ENCODE data around the gene NUDT8.

DNA sequence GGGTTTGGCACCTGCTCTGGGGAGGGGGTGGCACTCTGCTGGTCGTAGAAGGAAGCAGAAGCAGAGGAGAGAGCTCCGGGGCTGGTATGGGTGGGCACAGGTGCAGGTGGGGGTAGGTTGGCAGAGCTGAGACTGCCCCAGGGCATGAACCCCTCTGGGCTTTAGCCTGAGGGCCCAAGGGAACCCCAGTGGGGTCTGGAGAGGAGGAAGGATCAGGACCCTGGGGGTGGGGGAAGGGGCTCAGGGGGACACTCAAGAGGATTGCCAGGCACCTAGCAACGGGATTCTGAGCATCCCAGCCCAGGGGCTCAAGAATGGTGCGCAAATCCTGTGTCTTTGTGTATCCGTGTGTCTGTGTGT is 38.4 kb upstream of the NUDT8 start:
- TF ChIP-seq, protein P1, sequence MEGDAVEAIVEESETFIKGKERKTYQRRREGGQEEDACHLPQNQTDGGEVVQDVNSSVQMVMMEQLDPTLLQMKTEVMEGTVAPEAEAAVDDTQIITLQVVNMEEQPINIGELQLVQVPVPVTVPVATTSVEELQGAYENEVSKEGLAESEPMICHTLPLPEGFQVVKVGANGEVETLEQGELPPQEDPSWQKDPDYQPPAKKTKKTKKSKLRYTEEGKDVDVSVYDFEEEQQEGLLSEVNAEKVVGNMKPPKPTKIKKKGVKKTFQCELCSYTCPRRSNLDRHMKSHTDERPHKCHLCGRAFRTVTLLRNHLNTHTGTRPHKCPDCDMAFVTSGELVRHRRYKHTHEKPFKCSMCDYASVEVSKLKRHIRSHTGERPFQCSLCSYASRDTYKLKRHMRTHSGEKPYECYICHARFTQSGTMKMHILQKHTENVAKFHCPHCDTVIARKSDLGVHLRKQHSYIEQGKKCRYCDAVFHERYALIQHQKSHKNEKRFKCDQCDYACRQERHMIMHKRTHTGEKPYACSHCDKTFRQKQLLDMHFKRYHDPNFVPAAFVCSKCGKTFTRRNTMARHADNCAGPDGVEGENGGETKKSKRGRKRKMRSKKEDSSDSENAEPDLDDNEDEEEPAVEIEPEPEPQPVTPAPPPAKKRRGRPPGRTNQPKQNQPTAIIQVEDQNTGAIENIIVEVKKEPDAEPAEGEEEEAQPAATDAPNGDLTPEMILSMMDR (IDR thresholded peaks at IDR 0.05): no peak
- no peak for TF ChIP-seq POLR2A (IDR thresholded peaks at IDR 0.05)
